C4-2B (cell line): ENCODE measurements around the gene MAML3.

Experiments used
- H3K27ac ChIP-seq: fragments of 450-650 bp; 2 replicates; pipeline ENCODE4 v1.5.1; 2017
- CTCF ChIP-seq: fragments of 450-650 bp; conservative IDR thresholded peaks from 2 replicates; pipeline ENCODE4 v1.5.1; 2017; ENCODE audit warnings: mild to moderate bottlenecking
- ZFX ChIP-seq: fragments of 450-650 bp; IDR thresholded peaks from 2 replicates; pipeline ENCODE4 v1.6.1; 2017

Gene MAML3

GRCh38 chr4:139808808-139809756 lies 344.9 kb downstream of the MAML3 start:
- no peak overlapping the region for H3K27ac ChIP-seq
- TF ChIP-seq ZFX = no peak
- TF ChIP-seq CTCF = no peak

GRCh38 chr4:139808381-139808807 lies 345.6 kb downstream of the MAML3 start:
- TF ChIP-seq ZFX (no peak), CTCF (no peak)

GRCh38 chr4:139807483-139807882 lies 346.5 kb downstream of the MAML3 start:
- TF ChIP-seq CTCF (no peak), ZFX (no peak)
- no peak overlapping the region for H3K27ac ChIP-seq

More at GRCh38 chr4:139808381-139808807, 345.6 kb downstream of the MAML3 start:
- H3K27ac ChIP-seq = no peak overlapping the region

GRCh38 chr4:139806929-139807328 lies 347.1 kb downstream of the MAML3 start:
- H3K27ac ChIP-seq = no peak overlapping the region
- 0 out of 2 replicates have a peak, but pooled peaks have one; percentile 7 for TF ChIP-seq CTCF
- TF ChIP-seq ZFX = no peak

- no peak overlapping the region for H3K27ac ChIP-seq
- TF ChIP-seq CTCF = no peak
- TF ChIP-seq ZFX = no peak
These were observed 351.1 kb downstream of the MAML3 start for GRCh38 chr4:139802931-139803330.

- H3K27ac ChIP-seq = no peak overlapping the region
- TF ChIP-seq ZFX = no peak
- TF ChIP-seq CTCF = no peak
These were observed 351.5 kb downstream of the MAML3 start for GRCh38 chr4:139802488-139802887.

- no peak overlapping the region for H3K27ac ChIP-seq
- no peak for TF ChIP-seq ZFX
- no peak for TF ChIP-seq CTCF
These were observed 352.1 kb downstream of the MAML3 start for GRCh38 chr4:139801895-139802294.
